ENCODE measurements around the gene TIMP1.

TIMP1 gene

GRCh38 chrX:47572773-47573340, 9.4 kb upstream of the TIMP1 start:
- no peak for FAIRE-seq
- no peak for DNase-seq (ENCODE audit: extremely low spot score, insufficient read length, low read depth)

GRCh38 chrX:47573341-47574075, 8.7 kb upstream of the TIMP1 start:
- no peak for DNase-seq (ENCODE audit: extremely low spot score, insufficient read length, low read depth)
- FAIRE-seq, result no peak

GRCh38 chrX:47574076-47574546, 8.1 kb upstream of the TIMP1 start:
- no peak for DNase-seq (ENCODE audit: extremely low spot score, insufficient read length, low read depth)
- no peak for FAIRE-seq

GRCh38 chrX:47574547-47575301, 7.5 kb upstream of the TIMP1 start:
- no peak for FAIRE-seq
- DNase-seq (ENCODE audit: extremely low spot score, insufficient read length, low read depth), result no peak

GRCh38 chrX:47576021-47576898, 6.0 kb upstream of the TIMP1 start:
- no peak for FAIRE-seq
- DNase-seq (ENCODE audit: extremely low spot score, insufficient read length, low read depth), result no peak

- DNase-seq (ENCODE audit: extremely low spot score, insufficient read length, low read depth) (no peak), FAIRE-seq (no peak)
Measured at GRCh38 chrX:47577424-47577823, 4.8 kb upstream of the TIMP1 start.

- no peak for FAIRE-seq
- no peak for DNase-seq (ENCODE audit: extremely low spot score, insufficient read length, low read depth)
Measured at GRCh38 chrX:47577901-47578300, 4.3 kb upstream of the TIMP1 start.

- DNase-seq (ENCODE audit: extremely low spot score, insufficient read length, low read depth) (no peak), FAIRE-seq (no peak)
Measured at GRCh38 chrX:47578692-47579091, 3.5 kb upstream of the TIMP1 start.

- DNase-seq (ENCODE audit: extremely low spot score, insufficient read length, low read depth) (no peak), FAIRE-seq (peak; percentile 78)
Measured at GRCh38 chrX:47579537-47579936, 2.7 kb upstream of the TIMP1 start.

- FAIRE-seq (peak; percentile 50), DNase-seq (ENCODE audit: extremely low spot score, insufficient read length, low read depth) (no peak)
Measured at GRCh38 chrX:47583240-47583861, 1.1 kb downstream of the TIMP1 start.

- DNase-seq (ENCODE audit: extremely low spot score, insufficient read length, low read depth) (no peak), FAIRE-seq (no peak)
Measured at GRCh38 chrX:47584714-47585113, 2.5 kb downstream of the TIMP1 start.

GRCh38 chrX:47585273-47585672, 3.0 kb downstream of the TIMP1 start:
- DNase-seq (ENCODE audit: extremely low spot score, insufficient read length, low read depth), result no peak
- no peak for FAIRE-seq

GRCh38 chrX:47586043-47586787, 4.0 kb downstream of the TIMP1 start:
- no peak for DNase-seq (ENCODE audit: extremely low spot score, insufficient read length, low read depth)
- no peak for FAIRE-seq

GRCh38 chrX:47587091-47587891, 5.1 kb downstream of the TIMP1 start:
- DNase-seq (ENCODE audit: extremely low spot score, insufficient read length, low read depth), result no peak
- no peak for FAIRE-seq

GRCh38 chrX:47587906-47588735, 5.9 kb downstream of the TIMP1 start:
- FAIRE-seq (no peak), DNase-seq (ENCODE audit: extremely low spot score, insufficient read length, low read depth) (no peak)

- FAIRE-seq (no peak), DNase-seq (ENCODE audit: extremely low spot score, insufficient read length, low read depth) (no peak)
Measured at GRCh38 chrX:47590984-47591383, 8.7 kb downstream of the TIMP1 start.

GRCh38 chrX:47593522-47593921, 11.3 kb downstream of the TIMP1 start:
- FAIRE-seq (no peak), DNase-seq (ENCODE audit: extremely low spot score, insufficient read length, low read depth) (no peak)

Measured in GM18507 (cell line).